ENCODE measurements around the gene PSMC6.
A peak's percentile ranks its signal among the peaks of the same experiment; 100 is the strongest.

The PSMC6 gene

DNA sequence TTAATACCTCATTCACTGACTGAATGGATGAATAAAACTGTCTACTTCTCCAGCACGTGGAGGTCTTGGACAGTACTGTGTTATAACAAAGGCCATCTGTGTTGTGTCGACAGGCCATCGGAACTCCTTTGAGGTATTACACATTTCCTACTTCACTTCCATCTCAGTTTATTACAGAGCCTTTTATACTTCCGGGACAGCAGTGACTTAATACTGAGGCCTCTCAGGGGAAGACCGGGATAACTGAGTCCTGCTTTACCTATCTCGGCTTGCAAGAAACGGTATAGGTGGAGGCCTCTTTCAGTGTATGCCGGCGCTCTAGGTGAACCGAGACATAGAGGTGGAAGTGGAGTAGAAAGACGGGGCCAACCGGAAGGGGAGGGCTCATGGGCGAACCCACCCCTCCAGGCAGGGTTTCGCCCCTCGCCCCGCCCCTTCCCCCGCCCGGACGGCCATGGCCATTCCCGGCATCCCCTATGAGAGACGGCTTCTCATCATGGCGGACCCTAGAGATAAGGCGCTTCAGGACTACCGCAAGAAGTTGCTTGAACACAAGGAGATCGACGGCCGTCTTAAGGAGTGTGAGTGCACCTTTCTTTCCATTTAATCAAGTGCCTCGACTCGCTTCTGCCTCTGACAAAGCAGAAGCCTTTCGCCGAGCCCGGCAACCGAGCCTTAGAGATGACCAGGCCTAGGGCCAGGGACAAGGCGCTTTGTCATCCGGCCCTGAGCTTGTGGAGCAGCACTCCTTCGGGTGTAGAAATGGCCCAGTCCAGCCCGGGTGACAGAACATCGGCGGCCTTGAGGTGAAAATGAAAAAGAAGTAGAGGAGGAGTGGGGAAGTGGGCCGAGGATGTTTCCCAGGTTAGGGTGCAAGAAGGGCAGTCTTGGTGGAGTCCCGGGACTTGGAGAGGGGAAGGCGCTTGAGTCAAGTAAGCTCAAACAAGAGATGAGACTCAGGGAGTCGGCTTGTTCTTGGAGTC is at the start of gene PSMC6:
Gene PSMC6 (plus strand): TSS at position 477 of the 983 bp plus-strand sequence. CDS start 20 bp downstream, at position 497.
- Mint-ChIP-seq H3K4me1 (ENCODE audit: low read depth) (peaks cover 45% of the 10 kb centered on the region), H3K9me3 (ENCODE audit: low read depth) (no peaks in the 10 kb centered on the region), H3K27me3 (no peaks in the 10 kb centered on the region), H3K27ac (peak within 1 kb of the TSS; percentile 98), H3K36me3 (peaks cover 5% of the 10 kb centered on the region), H3K4me3 (peak within 1 kb of the TSS; percentile 100)

DNA sequence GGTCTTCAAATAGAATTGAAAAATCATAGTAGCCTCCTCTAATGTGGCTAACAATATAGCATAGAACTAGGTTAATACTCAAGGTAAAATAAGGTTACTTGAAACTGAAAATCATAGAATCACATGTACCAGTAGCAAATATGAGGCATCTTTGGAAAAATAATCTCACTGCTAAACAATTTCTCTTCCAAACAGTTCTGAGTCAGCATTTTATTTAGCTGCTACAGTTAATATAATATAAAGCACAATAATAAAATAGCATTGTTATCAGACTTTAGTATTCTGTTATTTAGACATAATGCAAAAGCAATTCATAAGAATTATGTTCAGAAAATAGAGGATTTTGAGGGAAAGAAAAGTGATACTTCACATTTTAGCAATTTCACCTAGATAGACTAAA is 46.7 kb upstream of the PSMC6 start:
- no peaks in the 10 kb centered on the region for H3K4me1 Mint-ChIP-seq (ENCODE audit: low read depth)
- no peak overlapping the region for H3K27ac Mint-ChIP-seq
- no peak overlapping the region for H3K4me3 Mint-ChIP-seq
- no peaks in the 10 kb centered on the region for H3K27me3 Mint-ChIP-seq
- peaks cover 6% of the 10 kb centered on the region for H3K36me3 Mint-ChIP-seq
- no peaks in the 10 kb centered on the region for H3K9me3 Mint-ChIP-seq (ENCODE audit: low read depth)

DNA sequence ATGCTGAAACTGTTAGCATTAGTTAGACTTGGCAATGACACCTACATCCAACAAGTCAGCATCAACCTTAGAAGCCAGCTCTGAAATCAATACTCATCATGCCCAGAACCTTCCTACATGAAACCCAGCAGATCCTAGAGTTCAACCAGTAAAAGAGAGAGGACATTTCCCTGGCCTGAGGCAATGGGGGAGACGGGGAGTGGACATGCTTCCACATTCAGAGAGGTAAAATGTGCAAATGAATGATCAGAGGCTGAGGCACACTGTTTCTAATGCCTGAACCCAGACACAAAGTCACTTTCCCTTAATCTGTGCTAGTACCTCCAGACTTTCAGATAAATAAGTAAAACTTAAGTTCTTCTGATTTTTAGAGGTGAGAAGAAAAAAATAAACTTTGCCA is 46.2 kb upstream of the PSMC6 start:
- no peaks in the 10 kb centered on the region for H3K9me3 Mint-ChIP-seq (ENCODE audit: low read depth)
- no peaks in the 10 kb centered on the region for H3K4me1 Mint-ChIP-seq (ENCODE audit: low read depth)
- peaks cover 7% of the 10 kb centered on the region for H3K36me3 Mint-ChIP-seq
- H3K27me3 Mint-ChIP-seq: no peaks in the 10 kb centered on the region
- no peak overlapping the region for H3K27ac Mint-ChIP-seq
- no peak overlapping the region for H3K4me3 Mint-ChIP-seq

DNA sequence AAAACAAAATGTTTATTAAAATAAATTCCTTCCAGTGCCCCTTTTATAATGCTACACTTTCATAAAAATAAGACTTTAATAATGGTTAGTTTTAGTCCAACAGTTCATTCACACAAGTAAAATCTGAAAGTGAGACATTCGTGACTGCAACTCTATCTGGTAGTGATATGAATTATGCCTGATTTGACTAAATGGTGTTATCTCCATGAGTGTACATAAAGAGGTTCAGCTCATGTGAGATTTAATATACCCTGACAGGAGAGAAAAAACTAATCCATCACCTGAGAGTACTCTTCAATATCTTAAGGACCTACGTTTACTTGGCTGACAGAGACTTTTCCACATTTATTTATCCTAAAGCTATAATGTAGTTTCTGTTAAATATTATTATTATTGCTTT is 45.7 kb upstream of the PSMC6 start:
- H3K9me3 Mint-ChIP-seq (ENCODE audit: low read depth): no peaks in the 10 kb centered on the region
- H3K4me1 Mint-ChIP-seq (ENCODE audit: low read depth): no peaks in the 10 kb centered on the region
- no peak overlapping the region for H3K27ac Mint-ChIP-seq
- peaks cover 6% of the 10 kb centered on the region for H3K36me3 Mint-ChIP-seq
- no peaks in the 10 kb centered on the region for H3K27me3 Mint-ChIP-seq
- no peak overlapping the region for H3K4me3 Mint-ChIP-seq

DNA sequence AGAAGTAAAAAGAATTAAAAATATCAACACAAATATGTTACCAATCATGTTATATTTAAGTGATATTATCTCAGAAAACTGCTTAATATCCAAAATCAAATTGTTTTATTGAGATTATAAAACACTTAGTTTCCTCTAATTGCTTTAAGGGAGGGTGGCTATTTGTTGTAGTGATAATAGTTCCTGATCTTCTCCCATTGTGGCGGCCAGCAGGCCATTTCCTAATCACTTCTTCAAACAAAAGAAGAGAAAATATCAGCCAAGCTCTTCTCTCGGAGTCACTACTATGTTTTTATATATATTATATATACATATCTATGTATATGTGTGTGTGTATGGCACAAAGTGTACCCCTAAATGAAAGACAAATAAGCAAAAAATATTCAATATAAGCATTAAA is 43.1 kb upstream of the PSMC6 start:
- H3K4me3 Mint-ChIP-seq: no peak overlapping the region
- H3K27ac Mint-ChIP-seq: no peak overlapping the region
- H3K4me1 Mint-ChIP-seq (ENCODE audit: low read depth): no peaks in the 10 kb centered on the region
- H3K36me3 Mint-ChIP-seq: peaks cover 8% of the 10 kb centered on the region
- H3K9me3 Mint-ChIP-seq (ENCODE audit: low read depth): no peaks in the 10 kb centered on the region
- H3K27me3 Mint-ChIP-seq: no peaks in the 10 kb centered on the region

DNA sequence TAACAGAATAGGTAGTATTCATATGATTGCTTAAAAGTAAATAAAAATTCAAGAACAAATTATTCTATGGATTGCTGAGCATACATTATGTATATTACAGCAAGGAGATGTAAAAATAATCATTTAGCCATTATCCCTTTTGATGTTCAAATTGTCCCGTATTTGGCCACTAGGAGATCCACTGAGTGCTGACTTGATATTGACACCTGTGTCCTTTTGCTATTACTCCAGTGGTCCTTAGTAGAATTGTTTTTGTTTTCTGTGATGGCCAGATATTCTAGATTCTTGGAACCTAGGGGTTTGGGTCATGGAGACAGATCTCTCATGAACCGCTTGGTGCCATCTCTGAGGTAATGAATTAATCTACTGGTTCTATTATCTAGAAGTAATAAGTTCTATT is 28.4 kb upstream of the PSMC6 start:
- peaks cover 7% of the 10 kb centered on the region for H3K4me1 Mint-ChIP-seq (ENCODE audit: low read depth)
- H3K9me3 Mint-ChIP-seq (ENCODE audit: low read depth): no peaks in the 10 kb centered on the region
- H3K4me3 Mint-ChIP-seq: no peak overlapping the region
- H3K36me3 Mint-ChIP-seq: peaks cover 8% of the 10 kb centered on the region
- H3K27ac Mint-ChIP-seq: no peak overlapping the region
- H3K27me3 Mint-ChIP-seq: no peaks in the 10 kb centered on the region

DNA sequence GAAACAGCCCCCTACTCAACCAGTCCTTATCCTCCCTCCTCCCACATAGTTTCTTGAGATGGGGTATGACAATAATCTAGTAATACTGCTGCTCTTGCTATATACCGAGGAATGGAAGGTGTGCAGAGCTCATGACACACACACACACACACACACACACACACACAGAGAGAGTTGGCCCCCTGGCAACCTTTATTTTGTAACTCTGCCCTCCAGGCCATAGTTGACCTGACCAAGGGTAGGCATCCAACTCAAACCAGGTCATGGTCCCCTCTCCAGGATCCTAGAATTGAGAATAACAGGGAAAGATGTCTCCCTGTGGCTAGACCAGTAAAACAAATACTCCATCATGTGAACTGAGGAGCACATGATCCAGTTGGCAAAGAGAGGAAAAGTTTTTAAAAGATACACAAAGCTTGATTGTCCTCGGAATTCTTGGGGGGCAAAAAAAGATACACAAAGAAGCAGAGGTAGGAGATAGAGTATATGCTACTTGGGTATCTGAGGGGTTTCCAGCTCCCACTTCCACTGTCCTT is 22.9 kb upstream of the PSMC6 start:
- peaks cover 54% of the 10 kb centered on the region for H3K4me1 Mint-ChIP-seq (ENCODE audit: low read depth)
- peak overlapping the region; percentile 30 for H3K27ac Mint-ChIP-seq
- H3K4me3 Mint-ChIP-seq: no peak overlapping the region
- peaks cover under 1% of the 10 kb centered on the region for H3K36me3 Mint-ChIP-seq
- H3K27me3 Mint-ChIP-seq: no peaks in the 10 kb centered on the region
- no peaks in the 10 kb centered on the region for H3K9me3 Mint-ChIP-seq (ENCODE audit: low read depth)

DNA sequence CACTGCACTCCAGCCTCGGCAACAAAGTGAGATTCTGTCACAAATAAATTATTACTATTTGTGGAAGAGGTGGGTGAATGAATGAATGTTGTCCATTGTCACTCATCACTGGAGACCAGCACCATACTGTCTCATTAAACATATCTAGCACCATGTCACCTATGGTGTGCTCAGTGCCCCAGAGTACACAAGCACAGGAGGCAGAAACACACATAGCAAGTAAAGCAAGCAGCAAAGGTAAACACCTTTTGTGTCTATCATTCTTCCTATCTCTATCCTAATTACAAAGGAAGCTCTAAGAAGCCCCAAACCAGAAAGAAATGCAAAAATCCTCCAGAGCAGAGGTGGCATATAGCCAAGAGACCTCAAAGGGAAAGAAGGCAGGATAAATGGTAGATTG is 20.8 kb upstream of the PSMC6 start:
- no peak overlapping the region for H3K4me3 Mint-ChIP-seq
- H3K27me3 Mint-ChIP-seq: no peaks in the 10 kb centered on the region
- H3K4me1 Mint-ChIP-seq (ENCODE audit: low read depth): peaks cover 72% of the 10 kb centered on the region
- no peaks in the 10 kb centered on the region for H3K36me3 Mint-ChIP-seq
- H3K9me3 Mint-ChIP-seq (ENCODE audit: low read depth): no peaks in the 10 kb centered on the region
- no peak overlapping the region for H3K27ac Mint-ChIP-seq

DNA sequence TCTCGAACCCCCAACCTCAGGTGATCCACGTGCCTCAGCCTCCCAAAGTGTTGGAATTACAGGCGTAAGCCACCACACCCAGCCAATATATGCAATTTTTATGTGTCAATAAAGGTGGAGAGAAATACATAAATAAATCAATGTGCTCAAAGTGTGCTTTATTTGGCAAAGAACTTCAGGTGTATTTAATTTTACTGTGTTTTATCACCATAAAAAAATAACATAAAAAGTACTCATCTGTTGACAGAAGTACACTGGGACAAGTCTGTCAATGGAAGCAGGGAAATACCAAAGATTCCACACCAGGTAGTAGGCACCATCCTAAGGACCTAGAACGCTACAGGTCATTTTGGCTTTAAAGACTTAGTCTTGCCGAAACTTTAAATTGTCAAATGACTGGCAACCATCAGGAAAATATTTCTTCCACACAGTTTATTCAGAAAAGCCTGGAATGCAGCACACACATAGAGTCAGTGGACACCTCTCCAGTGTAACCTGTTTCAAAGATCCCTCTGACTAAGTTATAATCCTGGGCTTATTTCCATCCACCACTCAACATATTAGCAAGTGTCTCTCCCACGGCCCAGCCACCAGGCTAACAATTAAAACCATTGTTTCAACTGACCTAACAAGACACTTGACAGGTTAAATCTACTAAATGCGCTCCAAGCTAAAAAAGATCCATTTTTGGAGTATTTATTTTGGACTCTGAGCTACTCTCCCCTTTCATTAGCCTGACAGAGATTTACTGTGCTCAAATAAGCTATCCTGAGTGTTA is 15.8 kb upstream of the PSMC6 start:
- Mint-ChIP-seq H3K27me3 (no peaks in the 10 kb centered on the region), H3K36me3 (no peaks in the 10 kb centered on the region), H3K27ac (peak overlapping the region; percentile 3), H3K9me3 (ENCODE audit: low read depth) (no peaks in the 10 kb centered on the region), H3K4me3 (peak overlapping the region; percentile 72), H3K4me1 (ENCODE audit: low read depth) (peaks cover 79% of the 10 kb centered on the region)

DNA sequence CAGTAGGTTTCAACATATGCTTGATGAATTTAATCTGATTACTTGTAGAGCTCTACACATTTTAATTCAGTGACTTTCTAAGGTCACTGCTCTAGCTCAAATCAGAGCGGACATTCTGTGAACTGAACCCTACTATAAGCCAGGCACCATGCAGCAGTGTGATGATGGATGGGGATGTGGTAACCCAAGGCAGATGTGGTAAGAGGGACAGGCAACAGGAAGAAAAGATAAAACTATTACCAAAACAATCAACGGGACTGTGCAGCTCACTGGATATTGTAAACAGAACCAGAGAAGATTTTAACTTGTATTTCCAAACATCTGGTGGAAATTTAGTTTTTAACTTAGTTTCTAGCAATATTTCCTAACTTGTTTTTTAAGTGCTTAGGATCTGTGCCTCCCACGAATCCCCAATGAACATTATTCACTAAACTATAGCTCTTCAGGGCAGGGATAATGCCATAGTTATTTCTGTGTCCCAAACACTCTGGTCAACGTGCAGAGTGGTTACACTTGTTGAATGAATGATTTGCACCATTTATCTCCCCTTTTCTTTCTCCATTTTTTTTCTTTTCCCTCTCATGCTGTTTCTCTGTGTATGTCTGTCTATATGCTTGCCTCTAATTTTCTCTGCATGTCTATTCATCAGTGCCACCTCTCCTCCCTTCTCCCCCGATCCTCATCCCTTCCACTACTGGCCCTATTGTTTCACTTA is 14.6 kb upstream of the PSMC6 start:
- peaks cover 67% of the 10 kb centered on the region for H3K4me1 Mint-ChIP-seq (ENCODE audit: low read depth)
- H3K36me3 Mint-ChIP-seq: no peaks in the 10 kb centered on the region
- H3K9me3 Mint-ChIP-seq (ENCODE audit: low read depth): no peaks in the 10 kb centered on the region
- no peaks in the 10 kb centered on the region for H3K27me3 Mint-ChIP-seq
- H3K4me3 Mint-ChIP-seq: peak overlapping the region; percentile 60
- peak overlapping the region; percentile 43 for H3K27ac Mint-ChIP-seq

DNA sequence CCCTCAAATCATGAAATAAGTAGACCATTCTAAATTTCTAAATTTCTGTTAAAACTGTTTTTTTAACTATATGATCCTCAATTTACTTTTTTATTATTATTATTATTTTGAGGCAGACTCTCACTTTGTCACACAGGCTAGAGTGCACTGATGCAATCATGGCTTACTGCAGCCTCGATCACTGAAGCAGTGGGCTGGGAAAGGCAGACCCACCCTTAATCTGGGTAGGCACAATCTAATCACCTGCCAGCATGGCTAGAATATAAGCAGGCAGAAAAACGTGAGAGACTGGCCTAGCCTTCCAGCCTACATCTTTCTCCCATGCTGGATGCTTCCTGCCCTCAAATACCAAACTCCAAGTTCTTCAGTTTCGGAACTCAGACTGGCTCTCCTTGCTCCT is 14.0 kb upstream of the PSMC6 start:
- no peak overlapping the region for H3K27ac Mint-ChIP-seq
- no peaks in the 10 kb centered on the region for H3K9me3 Mint-ChIP-seq (ENCODE audit: low read depth)
- H3K36me3 Mint-ChIP-seq: no peaks in the 10 kb centered on the region
- H3K4me3 Mint-ChIP-seq: peak overlapping the region; percentile 79
- H3K27me3 Mint-ChIP-seq: no peaks in the 10 kb centered on the region
- peaks cover 61% of the 10 kb centered on the region for H3K4me1 Mint-ChIP-seq (ENCODE audit: low read depth)

DNA sequence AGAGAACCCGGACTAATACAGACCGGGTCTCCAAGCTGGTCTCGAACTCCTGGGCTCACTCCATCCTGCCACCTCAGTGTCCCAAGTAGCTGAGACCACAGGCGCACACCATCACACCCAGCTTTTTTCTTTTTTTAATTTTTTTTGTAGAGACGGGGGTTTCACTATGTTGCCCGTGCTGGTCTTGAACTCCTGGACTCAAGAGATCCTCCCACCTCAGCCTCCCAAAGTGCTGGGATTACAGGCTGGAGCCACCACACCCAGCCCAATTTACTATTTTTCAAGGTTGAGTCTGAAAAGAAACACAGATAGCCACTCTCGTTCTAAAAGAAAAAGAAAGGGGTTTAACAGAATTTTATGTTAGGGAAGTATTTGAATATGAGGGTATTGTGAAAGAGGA is 13.5 kb upstream of the PSMC6 start:
- H3K4me3 Mint-ChIP-seq: peak overlapping the region; percentile 79
- H3K27ac Mint-ChIP-seq: peak overlapping the region; percentile 16
- no peaks in the 10 kb centered on the region for H3K36me3 Mint-ChIP-seq
- no peaks in the 10 kb centered on the region for H3K9me3 Mint-ChIP-seq (ENCODE audit: low read depth)
- peaks cover 56% of the 10 kb centered on the region for H3K4me1 Mint-ChIP-seq (ENCODE audit: low read depth)
- no peaks in the 10 kb centered on the region for H3K27me3 Mint-ChIP-seq

DNA sequence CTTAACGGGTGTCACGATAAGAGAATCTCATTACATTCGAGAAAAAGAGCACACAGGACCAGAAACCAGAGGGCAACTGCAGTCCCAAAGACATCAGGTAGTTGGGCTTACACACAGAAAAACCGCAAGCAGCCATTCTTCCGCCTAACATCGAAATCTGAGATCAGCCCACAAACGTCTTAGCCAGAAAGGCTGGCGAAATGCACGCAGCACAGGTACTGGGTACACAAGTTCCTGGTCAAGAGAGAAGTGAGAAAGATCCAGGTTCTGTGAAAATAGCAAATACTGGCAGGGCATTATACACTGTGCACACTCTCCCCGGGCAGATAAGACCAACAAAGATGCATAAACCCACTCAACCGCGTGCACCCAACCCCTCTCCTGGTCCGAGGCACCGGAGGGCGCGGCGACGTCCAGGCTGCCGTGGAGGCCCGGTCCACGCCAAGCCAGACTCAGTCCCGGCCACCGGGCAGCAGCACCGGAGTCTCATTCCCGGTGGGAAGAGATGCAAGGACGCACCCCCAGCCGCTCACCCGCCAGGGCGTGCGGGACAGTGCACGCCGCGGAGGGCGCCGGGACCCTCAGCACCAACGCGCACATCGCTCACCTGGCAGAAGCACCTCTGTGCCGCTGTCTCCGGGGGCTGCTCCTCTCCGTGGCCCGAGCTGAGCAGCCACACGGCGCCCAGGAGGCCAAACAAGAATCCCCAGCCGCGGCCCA is 12.1 kb upstream of the PSMC6 start:
- H3K4me3 Mint-ChIP-seq: peak overlapping the region; percentile 99

DNA sequence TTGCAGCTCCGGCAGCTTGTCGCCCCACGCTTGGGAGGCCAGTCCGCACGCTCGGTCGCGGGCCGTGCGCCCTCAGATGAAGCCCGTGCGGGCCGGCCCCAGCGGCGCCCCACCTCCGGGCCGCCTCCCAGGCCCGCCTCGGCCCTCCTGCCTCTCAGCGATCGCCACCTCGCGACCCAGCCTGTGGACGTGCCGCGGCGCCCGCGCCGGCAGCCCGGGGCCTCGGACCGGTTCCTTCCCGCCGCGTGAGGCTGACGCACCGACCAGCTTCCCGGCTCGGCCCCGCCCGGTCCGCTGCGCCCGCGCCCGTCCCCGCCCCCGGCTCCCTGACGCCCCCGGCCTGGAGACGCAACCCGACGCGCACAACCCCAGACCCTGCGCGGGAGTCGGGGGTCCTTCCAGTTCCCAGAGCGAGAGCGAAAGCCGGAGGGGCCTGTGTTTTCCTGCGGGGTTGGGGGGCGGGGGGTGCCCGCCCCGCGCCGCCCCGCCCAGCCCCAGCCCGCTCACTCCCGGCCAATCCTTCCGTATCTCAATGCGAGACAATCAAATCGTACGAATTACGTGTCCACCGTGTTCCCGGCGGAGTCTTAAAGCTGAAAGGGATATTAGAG is 11.4 kb upstream of the PSMC6 start, which contains the start of gene ERO1A:
Gene ERO1A (minus strand): TSS at position 78 of the 611 bp plus-strand sequence. CDS start 77 bp downstream, at position 1.
- peak within 1 kb of the TSS; percentile 99 for H3K27ac Mint-ChIP-seq
- H3K4me1 Mint-ChIP-seq (ENCODE audit: low read depth): peaks cover 38% of the 10 kb centered on the region
- no peaks in the 10 kb centered on the region for H3K9me3 Mint-ChIP-seq (ENCODE audit: low read depth)
- H3K36me3 Mint-ChIP-seq: no peaks in the 10 kb centered on the region
- H3K27me3 Mint-ChIP-seq: no peaks in the 10 kb centered on the region
- H3K4me3 Mint-ChIP-seq: peak within 1 kb of the TSS; percentile 99

More for the DNA sequence above, 12.1 kb upstream of the PSMC6 start:
- no peaks in the 10 kb centered on the region for H3K9me3 Mint-ChIP-seq (ENCODE audit: low read depth)
- peak overlapping the region; percentile 99 for H3K27ac Mint-ChIP-seq
- H3K4me1 Mint-ChIP-seq (ENCODE audit: low read depth): peaks cover 43% of the 10 kb centered on the region
- H3K36me3 Mint-ChIP-seq: no peaks in the 10 kb centered on the region
- H3K27me3 Mint-ChIP-seq: no peaks in the 10 kb centered on the region

All from activated naive CD8-positive, alpha-beta T cell (primary cell).